Gastrocnemius medialis (tissue), 4 donors: ENCODE data around the gene TEX19.

Source experiments
- POLR2A ChIP-seq, 2 donors: fragments of 450-650 bp; IDR thresholded peaks; one replicate each; pipeline ENCODE4 v1.6.1; 2017; ENCODE audit warnings: antibody characterized with exemption in 2 of 2, mild to moderate bottlenecking in 2 of 2, moderate library complexity in 2 of 2
- TF ChIP-seq, protein P1 (sequence below), 5 experiments: fragments of 450-650 bp in 3 of 5; fragments of 200-600 bp in 2 of 5; sonication (generic) in 2 of 5; IDR thresholded peaks in 4 of 5; conservative IDR thresholded peaks in 1 of 5; 1 replicate in 4 of 5; 2 replicates in 1 of 5; pipeline ENCODE4 v1.5.1; 2016 to 2019; ENCODE audit warnings: antibody characterized with exemption in 5 of 5, mild to moderate bottlenecking in 3 of 5, moderate library complexity in 3 of 5

DNA sequence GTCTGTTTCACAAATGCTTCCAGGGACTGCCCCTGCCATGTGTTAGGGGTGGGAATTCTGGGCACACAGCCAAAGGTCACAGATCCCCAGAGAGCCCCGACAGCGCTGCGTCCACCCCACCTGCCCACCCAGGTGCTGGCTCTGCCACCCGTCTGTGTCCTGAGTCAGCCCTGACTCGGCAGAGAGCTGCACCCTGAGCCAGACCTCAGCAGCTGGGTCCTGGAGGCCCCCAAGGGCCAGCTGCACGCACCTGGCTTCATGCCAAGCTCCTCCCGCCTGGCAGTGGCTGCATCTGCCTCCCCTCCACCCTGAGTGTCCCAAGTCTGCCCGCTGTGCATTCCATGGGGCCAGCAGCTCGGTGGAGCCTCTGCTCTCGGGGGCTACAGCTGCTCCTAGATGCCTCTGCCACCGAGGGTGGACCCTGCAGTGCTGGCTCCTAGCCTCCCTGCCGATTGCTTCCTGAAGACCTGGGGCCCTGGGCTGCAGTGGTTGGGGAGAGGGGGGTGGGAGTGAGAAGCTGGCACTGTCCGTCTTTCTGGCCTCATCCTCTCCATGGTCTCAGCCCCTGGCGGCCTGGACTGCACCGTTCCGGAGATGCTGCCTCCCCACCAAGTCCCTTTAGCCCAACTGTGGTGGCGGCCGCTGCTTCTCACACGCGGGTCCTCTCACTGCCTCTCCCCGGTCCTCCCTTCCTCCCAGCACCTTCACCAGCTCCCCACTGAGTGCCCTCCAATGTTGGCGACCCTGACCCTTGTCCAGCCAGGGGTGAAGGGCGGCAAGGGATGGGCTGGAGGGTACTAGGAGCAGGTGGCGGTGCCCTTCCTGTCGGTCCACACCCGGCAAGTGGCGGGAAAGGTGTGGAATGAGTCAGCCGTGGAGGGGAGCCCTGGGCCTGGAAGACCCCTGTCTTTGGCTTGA lies 28.5 kb upstream of the TEX19 start:
- TF ChIP-seq, protein P1, sequence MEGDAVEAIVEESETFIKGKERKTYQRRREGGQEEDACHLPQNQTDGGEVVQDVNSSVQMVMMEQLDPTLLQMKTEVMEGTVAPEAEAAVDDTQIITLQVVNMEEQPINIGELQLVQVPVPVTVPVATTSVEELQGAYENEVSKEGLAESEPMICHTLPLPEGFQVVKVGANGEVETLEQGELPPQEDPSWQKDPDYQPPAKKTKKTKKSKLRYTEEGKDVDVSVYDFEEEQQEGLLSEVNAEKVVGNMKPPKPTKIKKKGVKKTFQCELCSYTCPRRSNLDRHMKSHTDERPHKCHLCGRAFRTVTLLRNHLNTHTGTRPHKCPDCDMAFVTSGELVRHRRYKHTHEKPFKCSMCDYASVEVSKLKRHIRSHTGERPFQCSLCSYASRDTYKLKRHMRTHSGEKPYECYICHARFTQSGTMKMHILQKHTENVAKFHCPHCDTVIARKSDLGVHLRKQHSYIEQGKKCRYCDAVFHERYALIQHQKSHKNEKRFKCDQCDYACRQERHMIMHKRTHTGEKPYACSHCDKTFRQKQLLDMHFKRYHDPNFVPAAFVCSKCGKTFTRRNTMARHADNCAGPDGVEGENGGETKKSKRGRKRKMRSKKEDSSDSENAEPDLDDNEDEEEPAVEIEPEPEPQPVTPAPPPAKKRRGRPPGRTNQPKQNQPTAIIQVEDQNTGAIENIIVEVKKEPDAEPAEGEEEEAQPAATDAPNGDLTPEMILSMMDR (IDR thresholded peaks at IDR 0.05 in 4 of 5, conservative IDR thresholded peaks at IDR 0.05 in 1 of 5) = no peak
- TF ChIP-seq POLR2A (IDR thresholded peaks at IDR 0.05) = no peak
